Right ventricle myocardium inferior (tissue), 1 donor: ENCODE measurements around the gene CLBA1. TPM values are rescaled to one million over a fixed set of nuclear protein-coding genes. Genes with fewer than 3 reads are reported as not detected.
A peak's percentile ranks its signal among the peaks of the same experiment; 100 is the strongest.

Experiments
- ATAC-seq: fragments of 200-7000 bp; cut with Tn5 transposase; one replicate; pipeline ENCODE4 v1.9.1; 2020; ENCODE audit warnings: mild to moderate bottlenecking, moderate library complexity
- DNase-seq: peaks from one replicate; pipeline ENCODE4 v3.0.0; 2021; ENCODE audit errors: missing footprints
- intact Hi-C: fragments of 100-400 bp; cut with DNase I; formaldehyde crosslinking; loops from one replicate; pipeline ENCODE4 v1.11.0; 2022
- total RNA-seq: library from RNA; stranded (reverse); fragmentation: NEBNext Ultra II Directional; extraction: Animal tissue kit (Norgen Biotek cat#: 25700); gene quantifications from one replicate; pipeline ENCODE4 v1.2.1, GENCODE V29; 2021
- donor health status: DM: no; HTN: yes; CAD: no; lungs with severe emphysema.

The CLBA1 gene
- total RNA-seq, 1 donor from 2014 or later = 1.9 TPM

GRCh38 chr14:104965561-104966231, 19.9 kb upstream of the CLBA1 start:
- DNase-seq = peak; percentile 69
- ATAC-seq = no peak
- intact Hi-C loops = loop anchor here (2.0 kb wide), 1 partner anchor 33 kb away; no protein-coding TSS in a partner anchor

DNA sequence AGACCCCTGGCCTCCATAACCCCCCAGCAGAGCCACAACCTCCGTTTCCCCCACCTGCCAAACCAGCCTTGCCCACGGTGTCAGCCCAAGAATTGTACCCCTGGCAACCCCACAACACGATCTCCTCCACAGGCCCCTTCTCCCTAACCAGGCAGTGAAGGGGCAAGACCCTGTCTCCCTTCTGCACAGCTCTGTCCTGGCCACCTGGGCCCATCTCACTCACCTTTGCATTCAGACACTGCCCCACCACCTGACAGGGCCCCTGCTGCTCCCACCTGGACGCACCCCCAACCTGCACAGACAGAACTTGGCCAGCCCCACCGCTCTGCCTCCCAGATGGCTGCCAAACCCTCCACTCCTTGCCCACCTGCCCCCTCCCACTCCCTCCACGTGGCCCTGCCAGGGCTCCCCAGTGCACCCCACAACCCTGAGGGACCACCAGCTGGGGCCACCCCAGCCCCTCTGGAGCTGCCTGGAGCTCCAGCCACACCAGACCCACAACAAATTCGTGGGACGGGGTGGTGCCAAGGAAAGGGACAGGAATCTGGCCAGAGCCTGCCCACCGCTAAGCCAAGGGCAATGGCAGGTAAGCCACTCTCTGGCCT, 19.2 kb upstream of the CLBA1 start:
- intact Hi-C loops = loop anchor here (2.0 kb wide), 1 partner anchor 34 kb away; no protein-coding TSS in a partner anchor
- DNase-seq = peak; percentile 16
- ATAC-seq = no peak

GRCh38 chr14:104966981-104967385, 18.6 kb upstream of the CLBA1 start:
- DNase-seq (peak; percentile 37), ATAC-seq (no peak)
- intact Hi-C loops = loop anchor here (2.0 kb wide), 1 partner anchor 34 kb away; no protein-coding TSS in a partner anchor

GRCh38 chr14:104967386-104968152, 18.0 kb upstream of the CLBA1 start:
- peak; percentile 51 for ATAC-seq
- intact Hi-C loops = loop anchor here (2.0 kb wide), 1 partner anchor 35 kb away; no protein-coding TSS in a partner anchor
- DNase-seq = peak; percentile 70

DNA sequence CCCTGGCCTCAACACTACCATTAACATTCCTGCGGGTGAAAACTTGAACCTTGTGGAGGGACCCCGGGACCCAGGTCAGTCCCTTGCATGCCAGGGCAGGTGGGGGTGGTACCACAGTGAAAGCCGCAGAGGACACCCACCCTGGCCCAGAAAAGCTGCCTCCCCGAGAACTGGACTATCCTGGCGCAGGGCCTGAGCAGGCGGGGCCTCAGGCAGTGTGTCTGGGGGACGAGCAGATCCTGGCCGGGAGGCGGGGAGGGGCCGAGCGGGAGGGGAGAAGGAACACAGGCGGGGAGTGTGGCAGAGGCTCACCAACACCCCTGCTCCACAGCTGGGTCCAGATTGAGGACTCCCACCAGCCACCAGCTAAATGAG, 17.4 kb upstream of the CLBA1 start:
- ATAC-seq = peak; percentile 69
- peak; percentile 90 for DNase-seq
- intact Hi-C loops = no loop called here

DNA sequence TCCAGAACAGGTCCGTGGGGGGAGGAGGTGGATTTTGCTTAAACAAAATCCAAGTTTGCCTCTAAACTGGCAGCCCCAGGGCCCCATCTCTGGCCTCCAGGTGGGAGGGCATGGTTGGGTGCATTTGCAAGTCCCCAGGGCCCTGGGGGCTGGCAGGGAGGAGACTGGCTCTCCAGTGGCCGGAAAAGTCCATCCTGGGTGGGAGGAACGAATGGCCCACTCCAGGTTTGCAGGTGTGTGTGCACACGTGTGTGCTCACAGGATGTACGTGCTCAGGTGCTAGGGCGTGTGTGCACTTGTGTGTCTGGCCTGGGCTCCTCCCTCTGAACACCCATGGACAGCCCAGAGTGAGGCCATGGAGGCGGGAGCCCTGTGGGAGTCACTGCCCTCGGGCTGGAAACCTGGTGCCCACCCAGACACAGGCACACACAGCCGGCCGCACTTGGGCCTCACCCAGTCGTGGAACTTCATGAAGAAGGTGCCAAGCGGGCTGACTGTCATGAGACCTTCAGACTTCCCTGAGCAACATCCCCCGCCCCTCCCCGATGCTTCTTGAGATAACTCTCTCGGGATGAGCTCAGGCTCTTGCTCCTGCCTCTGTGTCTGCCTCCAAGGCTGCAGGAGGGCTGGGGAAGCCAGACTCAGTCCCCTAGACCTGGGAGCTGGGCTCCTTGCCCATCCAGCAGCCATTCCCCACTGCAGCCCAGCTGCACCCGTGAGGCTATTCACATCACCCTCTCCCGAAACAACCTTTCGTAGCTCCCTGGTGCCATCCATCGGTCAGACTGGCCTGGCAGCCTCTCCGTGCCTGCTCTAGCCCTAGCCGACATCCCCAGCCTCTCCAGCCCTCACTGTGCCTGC, 16.8 kb upstream of the CLBA1 start:
- DNase-seq = peak; percentile 61
- intact Hi-C loops = no loop called here
- ATAC-seq = no peak

- ATAC-seq (no peak), DNase-seq (peak; percentile 54)
- intact Hi-C loops = loop anchor here (10.0 kb wide), 1 partner anchor 215 kb away; the partner anchor contains the start of gene NUDT14
These were observed 15.8 kb upstream of the CLBA1 start for GRCh38 chr14:104969741-104970230.

- intact Hi-C loops = loop anchor here (10.0 kb wide), 1 partner anchor 214 kb away; the partner anchor contains the start of gene NUDT14
- ATAC-seq = peak; percentile 4
These were observed 15.1 kb upstream of the CLBA1 start for GRCh38 chr14:104970231-104971068.

DNA sequence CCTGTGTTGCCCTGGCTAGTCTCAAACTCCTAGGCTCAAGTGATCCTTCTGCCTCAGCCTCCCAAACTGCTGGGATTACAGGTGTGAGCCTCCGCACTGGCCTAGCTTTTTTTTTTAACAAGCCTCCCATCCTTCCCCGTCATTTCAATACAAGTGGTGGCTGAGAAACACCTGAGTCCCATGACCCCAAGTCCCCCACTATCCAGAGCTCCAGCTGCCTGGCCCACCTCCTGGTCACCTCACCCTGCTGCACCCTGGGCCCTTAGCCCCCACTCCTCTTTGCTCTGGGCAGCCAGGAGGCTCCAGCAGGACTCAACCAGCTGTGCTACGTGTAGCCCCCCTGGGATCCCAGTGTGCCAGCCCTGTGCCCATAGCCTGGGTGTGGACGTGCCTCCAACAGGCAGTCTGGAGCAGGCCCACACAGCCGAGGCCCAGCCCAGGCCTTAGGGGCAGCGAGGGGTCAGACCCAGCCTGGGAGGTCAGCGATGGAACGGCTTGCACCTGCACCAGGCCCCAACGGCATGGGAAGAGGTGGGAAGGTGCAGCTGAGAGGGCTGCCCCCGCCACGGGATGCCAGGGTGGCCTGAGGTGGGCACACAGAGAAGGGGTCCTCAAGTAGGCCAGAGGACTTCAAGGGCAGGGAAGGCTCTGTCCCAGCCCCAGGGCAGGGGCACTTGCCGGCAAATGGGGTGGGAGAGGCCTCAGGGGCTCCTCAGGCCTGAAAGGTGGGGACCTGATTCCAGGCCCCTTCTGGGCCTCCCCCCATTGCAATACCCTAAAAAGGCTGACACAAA, 13.9 kb upstream of the CLBA1 start:
- ATAC-seq (no peak), DNase-seq (peak; percentile 45)
- intact Hi-C loops = loop anchor here (10.0 kb wide), 1 partner anchor 213 kb away; the partner anchor contains the start of gene NUDT14

More at GRCh38 chr14:104970231-104971068, 15.1 kb upstream of the CLBA1 start:
- peak; percentile 77 for DNase-seq

GRCh38 chr14:104972301-104973134, 13.1 kb upstream of the CLBA1 start:
- intact Hi-C loops = loop anchor here (10.0 kb wide), 1 partner anchor 212 kb away; the partner anchor contains the start of gene NUDT14
- ATAC-seq (no peak), DNase-seq (peak; percentile 65)

DNA sequence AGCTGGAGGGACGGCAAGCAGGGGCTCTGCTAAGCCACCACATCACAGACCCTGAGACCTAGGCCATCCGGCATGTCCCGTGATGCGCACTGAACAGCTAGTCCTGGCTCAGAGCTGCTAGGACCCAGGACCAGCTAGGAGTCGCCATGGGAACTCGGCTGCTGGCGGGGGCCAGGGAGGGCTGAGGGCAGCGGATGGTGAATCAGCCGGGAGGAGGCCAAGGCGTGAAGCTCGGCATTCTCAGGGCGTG, 12.5 kb upstream of the CLBA1 start:
- ATAC-seq (peak; percentile 33), DNase-seq (no peak)
- intact Hi-C loops = loop anchor here (10.0 kb wide), 1 partner anchor 212 kb away; the partner anchor contains the start of gene NUDT14

- ATAC-seq = no peak
- intact Hi-C loops = loop anchor here (2.0 to 10.0 kb wide), 2 partner anchors 113 to 211 kb away; partner anchors contain the start of gene NUDT14
These were observed 12.0 kb upstream of the CLBA1 start for GRCh38 chr14:104973385-104974145.

DNA sequence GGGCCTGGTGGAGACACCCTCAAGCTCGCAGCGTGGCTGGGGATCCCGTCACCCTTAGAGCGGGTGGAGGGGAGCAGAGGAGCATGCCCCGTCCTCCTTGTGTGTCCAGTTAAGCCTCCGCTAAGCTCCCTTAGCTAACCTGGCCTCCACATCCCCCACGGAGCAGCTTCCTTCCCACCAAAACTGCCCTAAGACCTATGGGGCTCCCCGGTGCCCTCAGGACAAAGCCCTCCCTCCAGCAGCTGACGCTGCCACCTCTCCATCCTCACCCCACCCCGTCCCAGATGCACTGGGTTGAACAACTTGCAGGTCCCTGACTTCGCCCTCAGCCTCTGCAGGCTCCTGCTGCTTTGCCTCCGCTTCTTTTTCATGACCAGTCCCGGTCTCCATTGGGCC, 11.4 kb upstream of the CLBA1 start:
- intact Hi-C loops = loop anchor here (2.0 to 10.0 kb wide), 2 partner anchors 113 to 211 kb away; partner anchors contain the start of gene NUDT14
- ATAC-seq (no peak), DNase-seq (peak; percentile 55)

More at GRCh38 chr14:104973385-104974145, 12.0 kb upstream of the CLBA1 start:
- DNase-seq = peak; percentile 76

GRCh38 chr14:104974665-104975390, 10.8 kb upstream of the CLBA1 start:
- peak; percentile 46 for DNase-seq
- ATAC-seq = no peak
- intact Hi-C loops = loop anchor here (2.0 to 10.0 kb wide), 2 partner anchors 112 to 210 kb away; partner anchors contain the start of gene NUDT14
